CD4-positive, alpha-beta memory T cell (primary cell): ENCODE data around the gene TSSC4. TPM values are rescaled to one million over a fixed set of nuclear protein-coding genes. Genes with fewer than 3 reads are reported as not detected.
"Not testable (repeated sequence)": the region's sequence is repeated elsewhere in the genome, so short reads cannot be mapped to it uniquely, and the experiment has no call there.

Source experiments
- CTCF ChIA-PET: fragments of 350-600 bp; sonication (Branson Sonifier 250); formaldehyde crosslinking; loops from one replicate; lab custom pipeline; 2021; ENCODE audit warnings: inconsistent platforms; ENCODE audit not compliant: partially characterized antibody; lab: Charles Lee
- POLR2A ChIA-PET: fragments of 350-600 bp; sonication (Branson Sonifier 250); formaldehyde crosslinking; loops from one replicate; lab custom pipeline; 2021; ENCODE audit not compliant: partially characterized antibody; lab: Charles Lee
- DNase-seq, 5 donors: peaks; one replicate each; pipeline versions ENCODE4 v3.0.0 to v3.0.0-alpha.2; 2020 to 2022; ENCODE audit warnings: mixed read lengths in 1 of 5
- H3K27ac ChIP-seq: one replicate; pipeline ENCODE4 v1.7.0; 2013; ENCODE audit warnings: low read depth, low read length
- H3K27me3 ChIP-seq: 2 replicates; pipeline ENCODE4 v1.7.0; 2013; ENCODE audit warnings: mild to moderate bottlenecking, low read length, moderate library complexity; ENCODE audit not compliant: insufficient read depth
- H3K36me3 ChIP-seq: 2 replicates; pipeline ENCODE4 v1.7.0; 2013; ENCODE audit warnings: mild to moderate bottlenecking, low read length, moderate library complexity; ENCODE audit not compliant: insufficient read depth
- H3K4me1 ChIP-seq: 2 replicates; pipeline ENCODE4 v1.7.0; 2013; ENCODE audit warnings: mild to moderate bottlenecking, low read length, moderate library complexity; ENCODE audit not compliant: insufficient read depth
- H3K4me3 ChIP-seq, 2 donors: one replicate each; pipeline ENCODE4 v1.7.0; 2013; ENCODE audit warnings: low read length in 2 of 2, mild to moderate bottlenecking in 1 of 2
- H3K9me3 ChIP-seq, 2 donors: one replicate each; pipeline ENCODE4 v1.7.0; 2013; ENCODE audit warnings: low read length in 2 of 2, control low read depth in 1 of 2; ENCODE audit not compliant: control insufficient read depth in 1 of 2
- H3K27ac Mint-ChIP-seq, 7 donors: one replicate each; pipeline ENCODE4 v1.8.0; 2020 to 2021; ENCODE audit warnings: mixed read lengths in 7 of 7, mild to moderate bottlenecking in 6 of 7, inconsistent platforms in 3 of 7, moderate library complexity in 3 of 7
- H3K27me3 Mint-ChIP-seq, 2 donors: one replicate each; pipeline ENCODE4 v1.8.0; 2020 to 2021; ENCODE audit warnings: mixed read lengths in 2 of 2
- H3K36me3 Mint-ChIP-seq, 2 donors: one replicate each; pipeline ENCODE4 v1.8.0; 2020 to 2021; ENCODE audit warnings: mixed read lengths in 2 of 2, inconsistent platforms in 1 of 2, mild to moderate bottlenecking in 1 of 2
- H3K4me1 Mint-ChIP-seq, 4 donors: one replicate each; pipeline ENCODE4 v1.8.0; 2020 to 2021; ENCODE audit warnings: mixed read lengths in 4 of 4, mild to moderate bottlenecking in 1 of 4
- H3K4me3 Mint-ChIP-seq, 8 donors: one replicate each; pipeline ENCODE4 v1.8.0; 2020 to 2021; ENCODE audit warnings: mixed read lengths in 8 of 8, mild to moderate bottlenecking in 7 of 8, moderate library complexity in 6 of 8, inconsistent platforms in 3 of 8
- H3K9me3 Mint-ChIP-seq, 8 donors: one replicate each; pipeline ENCODE4 v1.8.0; 2020 to 2021; ENCODE audit warnings: mixed read lengths in 8 of 8, mild to moderate bottlenecking in 5 of 8, inconsistent platforms in 3 of 8, moderate library complexity in 1 of 8
- intact Hi-C: fragments of 100-400 bp; cut with micrococcal nuclease; formaldehyde crosslinking; loops from one replicate; pipeline ENCODE4 v1.15.1; 2023
- polyA plus RNA-seq, 2 donors: library from polyadenylated mRNA; unstranded; fragments of 300-500 nt; fragmentation: Illumina TruSeq; gene quantifications; one replicate each; pipeline ENCODE4 v1.2.3, GENCODE V29; 2021
- total RNA-seq, 2 experiments: library from RNA; stranded (reverse); gene quantifications; one replicate each; pipeline ENCODE4 v1.2.3, GENCODE V29; 2021

The TSSC4 gene
- total and polyA plus RNA-seq, 4 experiments from 2014 or later = 54.6 to 79.8 (median 62.2) TPM

DNA sequence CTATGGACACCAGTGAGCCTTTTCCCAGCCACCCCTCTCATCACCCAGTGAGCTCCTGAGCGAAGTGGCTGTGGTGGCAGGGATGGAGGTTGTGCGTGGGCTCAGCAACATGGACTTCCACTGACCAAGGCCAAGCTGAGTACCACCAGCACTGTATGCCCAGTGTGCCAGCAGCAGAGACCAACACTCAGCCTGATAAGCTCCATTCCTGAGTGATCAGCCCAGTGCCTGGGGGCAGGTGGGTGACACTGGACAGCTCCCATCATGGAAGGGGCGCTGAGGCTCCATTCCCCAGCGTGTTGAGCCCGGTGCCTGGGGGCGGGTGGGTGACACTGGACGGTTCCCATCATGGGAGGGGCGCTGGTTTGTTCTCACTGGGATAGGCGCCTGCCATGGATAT lies 41.0 kb upstream of the TSSC4 start:
- Mint-ChIP-seq H3K27me3 (no peaks in the 10 kb centered on the region), H3K4me3 (no peak overlapping the region), H3K9me3 (no peaks in the 10 kb centered on the region), H3K36me3 (no peaks in the 10 kb centered on the region), H3K4me1 (no peaks in the 10 kb centered on the region), H3K27ac (no peak overlapping the region)
- no peak overlapping the region for H3K4me3 ChIP-seq
- intact Hi-C loops = no loop called here
- no peak overlapping the region for H3K27ac ChIP-seq
- no peaks in the 10 kb centered on the region for H3K36me3 ChIP-seq
- ChIA-PET POLR2A (no interaction called here), CTCF (no interaction called here)
- no peaks in the 10 kb centered on the region for H3K27me3 ChIP-seq
- H3K4me1 ChIP-seq = no peaks in the 10 kb centered on the region
- H3K9me3 ChIP-seq = no peaks in the 10 kb centered on the region
- no peak for DNase-seq

DNA sequence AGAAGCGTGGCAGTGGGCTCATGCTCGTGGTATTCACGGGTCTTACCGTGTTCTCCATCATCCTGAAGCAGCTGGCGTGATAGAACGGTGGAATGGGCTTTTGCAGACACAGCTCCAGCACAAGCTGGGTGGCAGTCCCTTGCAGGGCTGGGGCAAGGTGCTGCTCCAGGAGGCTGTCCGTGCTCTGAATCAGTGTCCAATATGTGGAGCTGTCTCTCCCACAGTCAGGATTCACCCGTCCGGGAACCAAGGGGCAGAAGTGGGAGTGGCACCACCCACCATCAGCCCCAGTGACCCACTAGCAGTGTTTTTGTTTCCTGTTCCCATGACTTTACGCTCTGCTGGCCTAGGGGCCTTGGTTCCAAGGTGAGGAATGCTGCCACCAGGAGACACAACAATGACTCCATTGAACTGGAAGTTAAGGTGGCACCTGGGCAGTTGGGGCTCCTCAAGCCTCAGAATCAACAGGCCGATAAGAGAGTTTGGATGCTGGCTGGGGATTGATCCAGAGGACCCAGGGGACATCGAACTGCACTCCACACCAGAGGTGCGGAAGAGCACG lies 40.4 kb upstream of the TSSC4 start:
- H3K4me3 Mint-ChIP-seq = no peak overlapping the region
- no peak overlapping the region for H3K4me3 ChIP-seq
- H3K36me3 Mint-ChIP-seq = no peaks in the 10 kb centered on the region
- H3K36me3 ChIP-seq = no peaks in the 10 kb centered on the region
- H3K4me1 ChIP-seq = no peaks in the 10 kb centered on the region
- no peaks in the 10 kb centered on the region for H3K9me3 ChIP-seq
- H3K4me1 Mint-ChIP-seq = no peaks in the 10 kb centered on the region
- CTCF ChIA-PET = no interaction called here
- no peaks in the 10 kb centered on the region for H3K9me3 Mint-ChIP-seq
- intact Hi-C loops = no loop called here
- no peak overlapping the region for H3K27ac ChIP-seq
- H3K27me3 ChIP-seq = no peaks in the 10 kb centered on the region
- no peaks in the 10 kb centered on the region for H3K27me3 Mint-ChIP-seq
- POLR2A ChIA-PET = no interaction called here
- DNase-seq = no peak
- H3K27ac Mint-ChIP-seq = no peak overlapping the region

DNA sequence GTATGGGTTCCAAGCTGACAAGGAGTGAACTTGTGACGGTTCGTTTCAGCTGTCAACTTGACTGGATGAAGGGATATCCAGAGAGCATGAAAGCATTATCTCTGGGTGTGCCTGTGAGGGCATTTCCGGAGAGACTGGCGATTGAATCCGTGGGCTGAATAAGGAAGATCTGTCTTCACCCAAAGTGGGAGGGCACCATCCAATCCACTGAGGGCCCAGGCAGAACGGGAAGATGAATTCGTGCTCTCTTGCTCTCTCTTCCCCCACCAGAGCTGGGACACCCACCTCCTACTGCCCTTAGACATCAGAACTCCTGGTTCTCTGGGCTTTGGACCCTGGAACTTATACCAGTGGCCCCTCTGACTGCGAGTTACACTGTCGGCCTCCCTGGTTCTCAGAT lies 39.0 kb upstream of the TSSC4 start:
- no peaks in the 10 kb centered on the region for H3K9me3 Mint-ChIP-seq
- ChIA-PET POLR2A (no interaction called here), CTCF (no interaction called here)
- intact Hi-C loops = no loop called here
- H3K4me3 Mint-ChIP-seq = no peak overlapping the region
- Histone ChIP-seq H3K27ac (no peak overlapping the region), H3K4me1 (no peaks in the 10 kb centered on the region), H3K4me3 (no peak overlapping the region), H3K9me3 (no peaks in the 10 kb centered on the region), H3K27me3 (no peaks in the 10 kb centered on the region), H3K36me3 (no peaks in the 10 kb centered on the region)
- H3K27me3 Mint-ChIP-seq = no peaks in the 10 kb centered on the region
- DNase-seq = no peak
- no peaks in the 10 kb centered on the region for H3K4me1 Mint-ChIP-seq
- no peaks in the 10 kb centered on the region for H3K36me3 Mint-ChIP-seq
- H3K27ac Mint-ChIP-seq = no peak overlapping the region

DNA sequence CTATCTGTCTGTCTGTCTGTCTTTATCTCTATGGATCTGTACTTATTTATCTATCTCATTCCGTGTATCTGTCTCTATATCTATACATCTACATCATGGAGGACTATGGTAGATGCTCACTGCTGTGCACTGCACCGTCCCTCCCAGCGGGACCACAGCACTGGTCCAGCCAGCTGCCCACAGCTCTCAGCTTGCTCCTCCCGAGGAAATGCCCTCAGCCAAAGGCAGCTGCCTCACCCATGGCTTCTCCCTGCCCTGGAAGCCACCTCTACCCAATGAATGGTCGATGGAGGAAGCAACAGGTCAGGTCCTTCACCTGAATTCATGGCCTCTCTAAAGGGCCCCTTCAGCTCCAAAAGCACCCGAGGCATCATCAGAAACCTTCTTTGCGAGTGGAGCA lies 38.1 kb upstream of the TSSC4 start:
- Histone ChIP-seq H3K4me3 (no peak overlapping the region), H3K27me3 (no peaks in the 10 kb centered on the region), H3K27ac (no peak overlapping the region), H3K36me3 (no peaks in the 10 kb centered on the region), H3K9me3 (no peaks in the 10 kb centered on the region), H3K4me1 (no peaks in the 10 kb centered on the region)
- Mint-ChIP-seq H3K4me3 (no peak overlapping the region), H3K9me3 (no peaks in the 10 kb centered on the region), H3K27me3 (no peaks in the 10 kb centered on the region), H3K27ac (peak overlapping the region in 1 of 7 donors; percentile 6), H3K4me1 (no peaks in the 10 kb centered on the region), H3K36me3 (no peaks in the 10 kb centered on the region)
- POLR2A ChIA-PET = no interaction called here
- CTCF ChIA-PET = interaction anchor here (1.0 kb wide), 1 partner anchor 58 kb away, joined by 3 read pairs; no protein-coding TSS in a partner anchor
- intact Hi-C loops = no loop called here
- DNase-seq = no peak

DNA sequence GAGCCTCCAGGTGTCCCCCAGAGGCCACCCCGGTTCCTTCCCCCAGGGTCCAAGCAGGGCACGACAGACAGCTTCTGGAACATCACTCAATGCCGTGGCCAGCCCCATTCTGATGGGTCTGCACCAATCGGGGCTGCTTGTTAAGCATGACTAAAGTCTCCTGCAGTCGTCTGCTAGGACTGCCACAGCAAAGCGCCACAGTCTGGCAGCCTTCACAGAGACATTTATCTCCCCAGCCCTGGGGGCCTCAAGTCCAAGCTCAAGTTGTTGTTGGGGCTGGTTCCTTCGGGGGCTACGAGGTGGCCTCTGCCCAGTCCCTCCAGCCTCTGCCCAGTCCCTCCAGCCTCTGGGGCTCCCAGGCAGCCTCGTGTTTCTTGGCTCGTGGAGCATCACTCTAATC lies 37.4 kb upstream of the TSSC4 start:
- Histone ChIP-seq H3K27ac (no peak overlapping the region), H3K4me3 (no peak overlapping the region), H3K9me3 (no peaks in the 10 kb centered on the region), H3K27me3 (no peaks in the 10 kb centered on the region), H3K36me3 (no peaks in the 10 kb centered on the region), H3K4me1 (no peaks in the 10 kb centered on the region)
- ChIA-PET POLR2A (no interaction called here), CTCF (interaction anchor here (1.0 kb wide), 1 partner anchor 57 kb away, joined by 3 read pairs; no protein-coding TSS in a partner anchor)
- no peaks in the 10 kb centered on the region for H3K36me3 Mint-ChIP-seq
- no peak overlapping the region for H3K4me3 Mint-ChIP-seq
- intact Hi-C loops = no loop called here
- no peaks in the 10 kb centered on the region for H3K4me1 Mint-ChIP-seq
- no peak overlapping the region for H3K27ac Mint-ChIP-seq
- H3K27me3 Mint-ChIP-seq = no peaks in the 10 kb centered on the region
- DNase-seq = no peak
- no peaks in the 10 kb centered on the region for H3K9me3 Mint-ChIP-seq

DNA sequence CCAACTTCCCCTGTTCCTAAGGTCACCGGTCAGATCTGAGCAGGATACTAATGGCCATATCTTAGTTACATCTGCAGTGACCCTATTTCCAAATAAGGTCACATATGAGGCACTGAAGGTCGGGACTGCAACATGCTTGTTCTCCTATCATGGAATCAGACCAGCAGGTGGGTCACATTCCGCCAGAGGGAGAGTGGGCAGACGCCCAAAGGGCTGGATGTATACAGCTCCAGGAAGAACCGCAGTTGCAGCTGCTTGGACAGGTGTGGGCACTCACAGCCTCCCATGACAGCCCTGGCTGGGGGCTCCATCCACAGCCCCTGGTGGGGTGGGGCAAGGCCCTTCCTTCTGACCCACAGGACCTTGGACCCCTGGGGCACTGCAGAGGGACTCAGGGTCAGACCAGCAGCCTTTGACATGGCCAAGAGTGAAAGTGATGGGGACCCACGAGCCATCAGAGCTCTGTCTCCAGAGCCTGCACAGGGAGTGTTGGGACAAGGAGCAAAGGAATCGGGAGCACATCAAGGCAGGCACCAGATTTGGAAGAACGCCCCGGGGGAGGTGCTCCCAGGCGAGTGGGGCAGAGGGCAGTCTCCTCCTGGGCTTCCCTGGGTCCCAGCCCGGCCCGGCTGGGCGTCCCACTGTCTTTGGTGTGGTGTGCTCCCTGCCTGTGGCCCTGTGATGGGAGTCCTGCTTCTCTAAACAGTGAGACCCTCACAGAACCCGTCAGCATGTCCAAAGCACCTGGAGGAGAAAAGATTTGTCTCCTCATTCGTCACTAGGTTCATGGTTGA lies 36.8 kb upstream of the TSSC4 start:
- ChIA-PET CTCF (interaction anchor here (1.1 kb wide), 1 partner anchor 9 kb away, joined by 3 read pairs; no protein-coding TSS in a partner anchor), POLR2A (no interaction called here)
- Histone ChIP-seq H3K9me3 (no peaks in the 10 kb centered on the region), H3K27me3 (no peaks in the 10 kb centered on the region), H3K27ac (no peak overlapping the region), H3K36me3 (no peaks in the 10 kb centered on the region), H3K4me1 (no peaks in the 10 kb centered on the region), H3K4me3 (no peak overlapping the region)
- no peak overlapping the region for H3K27ac Mint-ChIP-seq
- no peaks in the 10 kb centered on the region for H3K36me3 Mint-ChIP-seq
- no peak for DNase-seq
- H3K9me3 Mint-ChIP-seq = no peaks in the 10 kb centered on the region
- H3K4me3 Mint-ChIP-seq = no peak overlapping the region
- no peaks in the 10 kb centered on the region for H3K27me3 Mint-ChIP-seq
- intact Hi-C loops = no loop called here
- no peaks in the 10 kb centered on the region for H3K4me1 Mint-ChIP-seq

DNA sequence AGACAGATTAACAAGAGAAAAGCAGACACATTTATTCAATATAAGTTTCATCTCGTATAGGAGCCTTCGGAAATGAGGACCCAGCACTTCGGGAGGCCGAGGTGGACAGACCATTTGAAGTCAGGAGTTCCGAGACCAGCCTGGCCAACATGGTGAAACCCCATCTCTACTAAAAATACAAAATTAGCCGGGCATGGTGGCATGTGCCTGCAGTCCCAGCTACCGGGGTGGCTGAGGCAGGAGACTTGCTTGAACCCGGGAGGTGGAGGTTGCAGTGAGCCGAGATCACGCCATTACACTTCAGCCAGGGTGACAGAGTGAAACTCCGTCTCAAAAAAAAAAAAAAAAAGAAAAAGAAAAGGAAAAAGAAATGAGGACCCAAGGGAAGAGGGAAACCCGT lies 36.2 kb upstream of the TSSC4 start:
- H3K9me3 Mint-ChIP-seq, DNase-seq, H3K4me3 Mint-ChIP-seq, H3K27ac ChIP-seq, H3K4me1 ChIP-seq, intact Hi-C loops, H3K4me3 ChIP-seq, H3K36me3 ChIP-seq, POLR2A ChIA-PET, H3K9me3 ChIP-seq, H3K36me3 Mint-ChIP-seq, H3K27me3 Mint-ChIP-seq, H3K27me3 ChIP-seq, H3K4me1 Mint-ChIP-seq: not testable (repeated sequence)
- CTCF ChIA-PET = interaction anchor here (1.1 kb wide), 1 partner anchor 9 kb away, joined by 3 read pairs; no protein-coding TSS in a partner anchor
- peak overlapping the region in 1 of 7 donors; percentile 36 for H3K27ac Mint-ChIP-seq
